ENCODE results near the gene ACE2.

The ACE2 gene

GRCh38 chrX:15522464-15522863 lies 78.3 kb downstream of the ACE2 start:
- Histone ChIP-seq H3K79me2 (ENCODE audit: insufficient read depth, low read length) (no peaks in the 10 kb centered on the region), H3K4me1 (ENCODE audit: insufficient read depth, low read length) (no peaks in the 10 kb centered on the region), H2AFZ (ENCODE audit: low read depth, low read length) (no peak overlapping the region), H3K27ac (ENCODE audit: low read length) (no peak overlapping the region), H3K36me3 (ENCODE audit: insufficient read depth, low read length) (no peaks in the 10 kb centered on the region), H3K9ac (ENCODE audit: low read depth, low read length) (no peak overlapping the region), H3K4me2 (ENCODE audit: insufficient read depth, low read length) (no peak overlapping the region), H3K9me3 (ENCODE audit: insufficient read depth, low read length, severe bottlenecking) (no peaks in the 10 kb centered on the region), H3K4me3 (ENCODE audit: low read depth in 1 of 2, low read length in 2 of 2) (no peak overlapping the region), H4K20me1 (ENCODE audit: insufficient read depth, low read length) (no peaks in the 10 kb centered on the region), H3K27me3 (ENCODE audit: insufficient read depth, low read length, poor library complexity) (no peaks in the 10 kb centered on the region)
- TF ChIP-seq, protein P1, sequence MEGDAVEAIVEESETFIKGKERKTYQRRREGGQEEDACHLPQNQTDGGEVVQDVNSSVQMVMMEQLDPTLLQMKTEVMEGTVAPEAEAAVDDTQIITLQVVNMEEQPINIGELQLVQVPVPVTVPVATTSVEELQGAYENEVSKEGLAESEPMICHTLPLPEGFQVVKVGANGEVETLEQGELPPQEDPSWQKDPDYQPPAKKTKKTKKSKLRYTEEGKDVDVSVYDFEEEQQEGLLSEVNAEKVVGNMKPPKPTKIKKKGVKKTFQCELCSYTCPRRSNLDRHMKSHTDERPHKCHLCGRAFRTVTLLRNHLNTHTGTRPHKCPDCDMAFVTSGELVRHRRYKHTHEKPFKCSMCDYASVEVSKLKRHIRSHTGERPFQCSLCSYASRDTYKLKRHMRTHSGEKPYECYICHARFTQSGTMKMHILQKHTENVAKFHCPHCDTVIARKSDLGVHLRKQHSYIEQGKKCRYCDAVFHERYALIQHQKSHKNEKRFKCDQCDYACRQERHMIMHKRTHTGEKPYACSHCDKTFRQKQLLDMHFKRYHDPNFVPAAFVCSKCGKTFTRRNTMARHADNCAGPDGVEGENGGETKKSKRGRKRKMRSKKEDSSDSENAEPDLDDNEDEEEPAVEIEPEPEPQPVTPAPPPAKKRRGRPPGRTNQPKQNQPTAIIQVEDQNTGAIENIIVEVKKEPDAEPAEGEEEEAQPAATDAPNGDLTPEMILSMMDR (IDR thresholded peaks at IDR 0.05; ENCODE audit: borderline replicate concordance, extremely low read depth, low read length, poor library complexity, severe bottlenecking): no peak
- no peak for TF ChIP-seq EZH2 (IDR thresholded peaks at IDR 0.05; ENCODE audit: borderline replicate concordance, low read depth, low read length, severe bottlenecking)
- ATAC-seq (ENCODE audit: insufficient read depth, low read depth) (no peak), DNase-seq (no peak)

DNA sequence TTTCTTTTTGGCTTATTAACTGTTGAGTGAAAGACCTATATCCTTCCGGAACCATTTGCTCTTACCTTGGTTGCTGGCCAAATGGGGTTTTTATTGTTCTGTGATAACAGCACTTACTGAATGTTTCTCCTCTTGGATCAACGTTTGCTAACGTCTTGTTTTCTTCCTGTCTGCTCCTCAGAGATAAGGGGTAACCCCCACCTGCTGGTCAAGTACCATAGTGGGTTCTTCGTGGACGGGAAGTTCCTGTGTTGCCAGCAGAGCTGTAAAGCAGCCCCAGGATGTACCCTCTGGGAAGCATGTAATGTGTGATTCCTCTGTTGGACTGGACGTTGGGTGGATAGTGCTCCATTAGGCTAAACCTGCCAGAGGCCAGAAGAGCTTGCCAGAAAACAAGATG lies 84.8 kb downstream of the ACE2 start:
- Histone ChIP-seq H3K27ac (ENCODE audit: low read length) (no peak overlapping the region), H2AFZ (ENCODE audit: low read depth, low read length) (no peak overlapping the region), H3K36me3 (ENCODE audit: insufficient read depth, low read length) (no peaks in the 10 kb centered on the region), H3K9ac (ENCODE audit: low read depth, low read length) (no peak overlapping the region), H4K20me1 (ENCODE audit: insufficient read depth, low read length) (no peaks in the 10 kb centered on the region), H3K9me3 (ENCODE audit: insufficient read depth, low read length, severe bottlenecking) (no peaks in the 10 kb centered on the region), H3K27me3 (ENCODE audit: insufficient read depth, low read length, poor library complexity) (no peaks in the 10 kb centered on the region), H3K4me3 (ENCODE audit: low read depth in 1 of 2, low read length in 2 of 2) (no peak overlapping the region), H3K4me2 (ENCODE audit: insufficient read depth, low read length) (no peak overlapping the region), H3K79me2 (ENCODE audit: insufficient read depth, low read length) (no peaks in the 10 kb centered on the region), H3K4me1 (ENCODE audit: insufficient read depth, low read length) (no peaks in the 10 kb centered on the region)
- ATAC-seq (ENCODE audit: insufficient read depth, low read depth): no peak
- no peak for TF ChIP-seq EZH2 (IDR thresholded peaks at IDR 0.05; ENCODE audit: borderline replicate concordance, low read depth, low read length, severe bottlenecking)
- TF ChIP-seq, protein P1 (IDR thresholded peaks at IDR 0.05; ENCODE audit: borderline replicate concordance, extremely low read depth, low read length, poor library complexity, severe bottlenecking): no peak
- DNase-seq: no peak

GRCh38 chrX:15514279-15514678 lies 86.5 kb downstream of the ACE2 start:
- no peak overlapping the region for H3K9ac ChIP-seq (ENCODE audit: low read depth, low read length)
- H3K4me2 ChIP-seq (ENCODE audit: insufficient read depth, low read length): no peak overlapping the region
- no peak overlapping the region for H3K27ac ChIP-seq (ENCODE audit: low read length)
- TF ChIP-seq, protein P1 (IDR thresholded peaks at IDR 0.05; ENCODE audit: borderline replicate concordance, extremely low read depth, low read length, poor library complexity, severe bottlenecking): no peak
- no peak for TF ChIP-seq EZH2 (IDR thresholded peaks at IDR 0.05; ENCODE audit: borderline replicate concordance, low read depth, low read length, severe bottlenecking)
- ATAC-seq (ENCODE audit: insufficient read depth, low read depth) (no peak), DNase-seq (no peak)
- no peaks in the 10 kb centered on the region for H4K20me1 ChIP-seq (ENCODE audit: insufficient read depth, low read length)
- no peaks in the 10 kb centered on the region for H3K27me3 ChIP-seq (ENCODE audit: insufficient read depth, low read length, poor library complexity)
- H2AFZ ChIP-seq (ENCODE audit: low read depth, low read length): no peak overlapping the region
- H3K4me3 ChIP-seq (ENCODE audit: low read depth in 1 of 2, low read length in 2 of 2): no peak overlapping the region
- H3K79me2 ChIP-seq (ENCODE audit: insufficient read depth, low read length): no peaks in the 10 kb centered on the region
- no peaks in the 10 kb centered on the region for H3K36me3 ChIP-seq (ENCODE audit: insufficient read depth, low read length)
- H3K4me1 ChIP-seq (ENCODE audit: insufficient read depth, low read length): no peaks in the 10 kb centered on the region
- H3K9me3 ChIP-seq (ENCODE audit: insufficient read depth, low read length, severe bottlenecking): no peaks in the 10 kb centered on the region

DNA sequence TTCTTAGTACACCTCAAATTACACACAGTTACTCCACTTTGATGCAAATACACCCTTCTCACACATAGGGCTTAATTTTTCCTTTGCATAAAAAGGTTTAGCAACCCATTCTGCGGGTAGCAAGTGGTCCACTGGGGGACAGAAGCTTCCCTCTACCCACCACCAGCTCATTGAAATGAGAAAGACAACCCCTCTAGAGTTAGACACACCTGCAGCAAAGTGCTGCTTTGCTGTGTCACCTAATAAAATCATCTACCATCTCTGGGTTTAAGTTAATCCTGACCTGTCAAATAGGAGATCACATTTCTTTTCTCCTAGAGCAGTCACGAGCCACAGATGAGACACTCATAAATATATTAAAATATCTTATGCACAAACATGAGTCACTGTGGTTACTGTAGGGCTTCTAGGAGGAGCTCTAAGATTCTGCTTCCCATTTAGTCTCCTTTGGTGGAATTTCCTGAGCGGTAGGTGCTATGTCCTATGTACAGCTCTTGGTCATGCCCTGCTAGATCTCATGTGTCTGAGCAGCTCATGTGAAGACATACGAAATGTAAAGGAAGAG lies 88.3 kb downstream of the ACE2 start:
- DNase-seq (no peak), ATAC-seq (ENCODE audit: insufficient read depth, low read depth) (no peak)
- H3K4me3 ChIP-seq (ENCODE audit: low read depth in 1 of 2, low read length in 2 of 2): no peak overlapping the region
- H3K27me3 ChIP-seq (ENCODE audit: insufficient read depth, low read length, poor library complexity): no peaks in the 10 kb centered on the region
- H4K20me1 ChIP-seq (ENCODE audit: insufficient read depth, low read length): no peaks in the 10 kb centered on the region
- no peaks in the 10 kb centered on the region for H3K4me1 ChIP-seq (ENCODE audit: insufficient read depth, low read length)
- H3K4me2 ChIP-seq (ENCODE audit: insufficient read depth, low read length): no peak overlapping the region
- H3K79me2 ChIP-seq (ENCODE audit: insufficient read depth, low read length): no peaks in the 10 kb centered on the region
- H3K27ac ChIP-seq (ENCODE audit: low read length): no peak overlapping the region
- H3K9ac ChIP-seq (ENCODE audit: low read depth, low read length): no peak overlapping the region
- TF ChIP-seq, protein P1 (IDR thresholded peaks at IDR 0.05; ENCODE audit: borderline replicate concordance, extremely low read depth, low read length, poor library complexity, severe bottlenecking): no peak
- TF ChIP-seq EZH2 (IDR thresholded peaks at IDR 0.05; ENCODE audit: borderline replicate concordance, low read depth, low read length, severe bottlenecking): no peak
- H3K9me3 ChIP-seq (ENCODE audit: insufficient read depth, low read length, severe bottlenecking): no peaks in the 10 kb centered on the region
- H2AFZ ChIP-seq (ENCODE audit: low read depth, low read length): no peak overlapping the region
- H3K36me3 ChIP-seq (ENCODE audit: insufficient read depth, low read length): no peaks in the 10 kb centered on the region
